GM21786 (cell line): ENCODE results near the gene PTGER4.

Experiments
- ATAC-seq: cut with Tn5 transposase; IDR thresholded peaks from one replicate; pipeline ENCODE4 v1.9.1; 2021; ENCODE audit not compliant: unreplicated experiment

PTGER4 gene

DNA sequence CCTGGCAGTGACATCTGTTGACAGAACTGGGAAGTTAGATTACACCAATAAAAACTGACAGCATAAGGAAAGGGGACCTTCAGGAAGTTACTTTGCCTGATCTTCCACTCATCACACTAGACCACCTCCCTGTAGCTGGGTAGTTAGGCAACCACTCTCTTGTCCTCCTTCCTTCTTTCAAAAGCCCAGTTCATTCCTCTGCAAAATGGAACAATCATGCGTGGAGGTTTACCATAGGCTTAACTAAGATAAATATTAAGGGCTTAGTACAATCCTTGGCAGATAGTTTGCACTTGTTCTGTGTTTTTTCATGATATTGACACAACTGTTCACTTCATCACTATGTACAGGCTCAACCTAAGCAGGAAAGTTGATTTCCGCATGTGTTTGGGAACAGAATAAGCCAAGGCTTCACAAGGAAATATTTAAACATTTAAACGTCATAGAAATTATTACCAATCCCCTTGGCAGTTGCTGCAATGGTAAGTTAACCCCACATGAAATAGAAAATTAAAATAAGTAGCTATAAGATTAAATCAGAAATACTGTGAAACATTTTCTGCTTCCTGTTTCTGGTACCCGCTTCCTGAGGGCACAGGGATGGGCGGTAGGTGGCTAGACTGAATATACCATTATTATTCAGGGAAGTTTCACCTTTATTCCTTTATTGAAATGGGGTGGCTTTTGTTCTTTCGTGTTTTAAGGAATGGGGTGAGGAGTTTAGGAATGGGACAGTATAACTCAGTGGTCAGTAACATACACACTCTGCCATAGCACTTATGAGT, 9.9 kb upstream of the PTGER4 start:
- no peak for ATAC-seq

DNA sequence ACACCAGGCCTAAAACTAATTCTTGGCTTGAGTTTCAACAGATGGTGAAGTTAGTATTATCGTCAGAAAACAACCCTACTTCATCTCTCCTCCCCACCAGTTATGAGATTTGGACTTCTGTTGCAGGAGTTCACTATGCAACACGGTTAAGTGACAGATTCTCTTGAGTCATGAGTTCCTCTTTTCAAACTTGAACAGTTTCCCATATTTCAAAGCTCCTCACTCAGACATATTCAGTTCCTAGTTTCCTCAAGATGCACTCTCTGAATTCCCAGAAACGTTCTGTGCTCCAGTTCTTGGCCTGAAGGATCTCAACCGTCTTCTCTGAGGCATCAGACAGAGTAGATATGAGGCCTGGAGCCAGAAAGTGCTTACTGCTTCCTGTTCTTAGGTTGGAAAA, 7.3 kb upstream of the PTGER4 start:
- no peak for ATAC-seq

DNA sequence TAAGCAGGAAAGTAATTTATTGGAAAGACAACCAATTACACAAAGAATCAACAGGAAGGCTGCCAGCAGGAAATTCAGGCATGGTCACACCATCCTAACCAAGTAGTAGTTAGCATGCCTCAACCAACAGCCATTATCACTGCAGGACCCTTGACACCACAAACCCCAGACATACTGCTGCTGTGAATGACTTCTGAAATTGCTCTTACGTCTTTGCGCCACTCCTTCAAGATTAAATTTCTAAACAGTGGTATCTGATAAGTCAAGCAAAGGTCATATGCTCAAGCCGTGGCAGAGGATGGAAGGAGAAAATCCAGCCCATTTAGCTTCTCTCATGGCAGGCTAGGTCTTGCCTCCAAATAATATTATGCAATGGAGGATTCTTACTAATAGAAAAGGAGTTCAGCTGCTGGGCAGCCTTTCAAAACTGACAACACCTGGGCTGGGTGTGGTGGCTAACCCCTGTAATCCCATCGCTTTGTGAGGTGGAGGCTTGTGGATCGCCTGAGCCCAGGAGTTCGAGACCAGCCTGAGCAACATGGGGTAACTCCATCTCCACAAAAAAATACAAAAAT, 5.0 kb upstream of the PTGER4 start:
- ATAC-seq = no peak

DNA sequence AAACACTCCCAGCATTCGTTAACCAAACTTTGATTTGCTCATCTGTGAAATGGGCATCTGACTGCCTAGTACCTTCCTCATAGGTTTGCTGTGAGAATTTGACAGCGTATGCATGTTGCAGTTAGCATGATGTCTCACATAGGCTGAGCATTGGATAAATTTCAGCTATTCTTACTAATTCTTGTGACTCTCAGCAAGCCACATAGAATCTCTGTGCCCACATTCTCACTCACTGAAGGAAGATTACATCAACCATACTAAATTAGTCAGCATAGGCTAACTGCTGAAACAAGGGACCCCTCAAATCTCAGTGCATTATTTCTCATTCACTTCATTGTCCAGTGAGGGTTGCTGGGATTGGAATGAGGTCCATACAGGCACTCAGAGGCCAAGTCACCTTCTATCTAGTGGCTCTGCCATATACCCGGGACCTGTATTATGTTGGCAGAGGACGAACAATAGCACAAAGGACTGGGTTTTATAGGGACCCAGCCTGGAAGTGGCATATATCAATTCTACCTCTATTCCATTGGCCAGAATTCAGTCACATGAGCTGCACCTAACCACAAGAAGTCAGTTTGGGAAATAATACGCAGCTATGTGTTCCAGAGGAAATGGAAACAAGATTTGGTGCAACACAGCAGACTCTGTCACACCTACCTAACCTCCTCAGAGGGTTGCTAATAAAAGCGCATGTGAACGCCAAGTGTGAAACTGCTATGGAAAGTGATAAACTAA, 4.2 kb upstream of the PTGER4 start:
- ATAC-seq = no peak

GRCh38 chr5:40676613-40677343, 2.9 kb upstream of the PTGER4 start:
- no peak for ATAC-seq

GRCh38 chr5:40677456-40677855, 2.3 kb upstream of the PTGER4 start:
- ATAC-seq = no peak

DNA sequence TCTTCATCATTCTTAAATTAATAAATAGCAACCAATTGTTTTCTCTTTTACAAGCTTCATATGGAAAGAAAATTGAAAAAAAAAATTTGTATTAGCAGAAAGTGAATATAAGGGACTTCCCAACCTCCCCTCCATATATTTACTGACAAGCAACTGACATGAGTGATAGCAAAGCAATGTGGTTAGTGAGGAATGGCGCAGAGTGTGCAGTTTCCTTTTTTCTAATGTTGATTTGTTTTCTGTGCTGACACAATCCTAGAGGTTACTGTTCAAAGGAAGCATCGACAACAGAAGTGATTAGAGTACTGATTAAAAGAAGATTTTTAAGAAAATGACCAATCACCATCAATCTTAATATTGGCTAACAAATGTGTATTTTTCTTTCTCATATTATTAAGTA, 1.7 kb upstream of the PTGER4 start:
- no peak for ATAC-seq

GRCh38 chr5:40678460-40679147, 1.1 kb upstream of the PTGER4 start:
- ATAC-seq = no peak

- ATAC-seq = peak; percentile 63
Measured at GRCh38 chr5:40679148-40679912, 385 bp upstream of the PTGER4 start.

GRCh38 chr5:40680741-40681362, 1.1 kb downstream of the PTGER4 start:
- no peak for ATAC-seq

DNA sequence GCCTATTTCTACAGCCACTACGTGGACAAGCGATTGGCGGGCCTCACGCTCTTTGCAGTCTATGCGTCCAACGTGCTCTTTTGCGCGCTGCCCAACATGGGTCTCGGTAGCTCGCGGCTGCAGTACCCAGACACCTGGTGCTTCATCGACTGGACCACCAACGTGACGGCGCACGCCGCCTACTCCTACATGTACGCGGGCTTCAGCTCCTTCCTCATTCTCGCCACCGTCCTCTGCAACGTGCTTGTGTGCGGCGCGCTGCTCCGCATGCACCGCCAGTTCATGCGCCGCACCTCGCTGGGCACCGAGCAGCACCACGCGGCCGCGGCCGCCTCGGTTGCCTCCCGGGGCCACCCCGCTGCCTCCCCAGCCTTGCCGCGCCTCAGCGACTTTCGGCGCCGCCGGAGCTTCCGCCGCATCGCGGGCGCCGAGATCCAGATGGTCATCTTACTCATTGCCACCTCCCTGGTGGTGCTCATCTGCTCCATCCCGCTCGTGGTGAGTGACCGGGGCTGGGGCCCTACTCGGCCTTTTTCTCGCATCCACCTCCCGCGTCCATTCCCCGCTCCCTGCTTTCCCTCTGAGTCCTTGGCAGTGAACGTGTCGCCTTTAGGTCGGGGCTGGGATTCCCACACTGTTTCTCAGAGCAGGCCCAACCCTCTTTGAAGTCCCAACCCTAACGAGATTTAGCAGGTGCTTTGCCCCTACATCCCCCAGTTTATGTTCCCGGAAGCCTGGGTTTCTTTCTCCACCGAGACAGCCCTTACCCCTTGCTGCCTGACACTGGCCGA, 1.8 kb downstream of the PTGER4 start:
- peak; percentile 25 for ATAC-seq

DNA sequence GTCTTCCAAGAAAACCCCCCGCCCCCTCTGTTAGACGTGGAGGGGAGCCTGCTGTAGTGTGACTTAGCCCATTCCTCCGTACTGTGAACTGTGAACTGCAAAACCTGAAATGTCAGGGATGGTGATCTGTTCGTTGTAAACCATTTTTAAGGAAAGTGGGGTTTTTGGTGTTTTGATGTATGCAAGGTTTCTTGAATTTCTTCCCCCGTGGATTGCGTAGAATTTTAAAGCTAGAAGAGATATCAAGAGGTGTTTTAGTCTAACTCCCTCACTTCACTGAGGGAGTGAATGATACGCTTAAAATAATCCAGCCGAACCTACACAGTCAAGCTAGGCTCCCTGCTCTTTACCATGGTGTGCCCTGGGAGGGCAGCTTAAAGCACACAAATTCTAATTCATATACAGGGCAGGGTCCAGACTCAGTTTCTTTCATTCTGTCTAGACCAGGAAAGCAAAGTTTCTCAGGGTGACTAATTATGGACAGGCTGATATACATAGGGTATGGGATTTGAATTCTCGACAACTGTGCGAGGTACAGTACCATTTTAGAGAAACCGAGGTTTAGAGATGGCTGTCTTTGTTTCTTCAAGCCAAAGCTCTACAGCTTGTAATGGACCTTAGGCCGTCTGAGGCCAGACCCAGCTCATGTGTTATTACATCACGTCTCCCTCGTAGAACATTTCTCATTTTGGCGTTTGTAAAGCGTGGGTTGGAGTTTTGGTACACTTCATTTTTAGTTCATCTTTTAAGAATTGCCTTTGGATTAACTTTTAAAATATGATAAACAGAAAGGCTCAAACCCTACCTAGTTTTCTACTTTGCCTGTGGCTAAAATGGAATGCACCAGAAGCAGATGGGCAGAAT, 2.7 kb downstream of the PTGER4 start:
- no peak for ATAC-seq

GRCh38 chr5:40683305-40683704, 3.6 kb downstream of the PTGER4 start:
- ATAC-seq = no peak

GRCh38 chr5:40685193-40685592, 5.5 kb downstream of the PTGER4 start:
- no peak for ATAC-seq

DNA sequence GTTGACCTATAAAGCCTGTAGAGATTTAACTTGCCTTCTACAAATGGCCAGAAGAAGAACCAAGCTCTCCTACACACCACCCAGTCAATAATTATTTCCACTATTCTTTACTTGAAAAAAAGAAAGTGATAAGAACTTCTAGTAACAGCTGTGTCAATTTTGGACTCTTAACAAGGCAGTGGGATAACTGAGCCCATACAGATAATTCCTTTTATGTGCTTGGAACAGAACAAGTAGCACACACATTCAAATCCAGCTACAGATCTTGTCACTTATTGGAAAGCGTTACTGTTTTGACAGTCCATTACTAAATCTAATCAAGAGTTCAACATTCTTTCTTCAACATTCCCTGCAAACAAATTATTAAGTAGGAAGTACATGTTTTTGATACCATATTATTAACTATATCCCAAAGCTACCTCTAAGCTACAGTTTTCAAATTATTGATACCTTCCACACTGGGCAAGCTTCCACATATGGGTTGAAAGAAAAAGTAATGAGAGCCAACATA, 6.3 kb downstream of the PTGER4 start:
- ATAC-seq = no peak

GRCh38 chr5:40687321-40687720, 7.6 kb downstream of the PTGER4 start:
- no peak for ATAC-seq

DNA sequence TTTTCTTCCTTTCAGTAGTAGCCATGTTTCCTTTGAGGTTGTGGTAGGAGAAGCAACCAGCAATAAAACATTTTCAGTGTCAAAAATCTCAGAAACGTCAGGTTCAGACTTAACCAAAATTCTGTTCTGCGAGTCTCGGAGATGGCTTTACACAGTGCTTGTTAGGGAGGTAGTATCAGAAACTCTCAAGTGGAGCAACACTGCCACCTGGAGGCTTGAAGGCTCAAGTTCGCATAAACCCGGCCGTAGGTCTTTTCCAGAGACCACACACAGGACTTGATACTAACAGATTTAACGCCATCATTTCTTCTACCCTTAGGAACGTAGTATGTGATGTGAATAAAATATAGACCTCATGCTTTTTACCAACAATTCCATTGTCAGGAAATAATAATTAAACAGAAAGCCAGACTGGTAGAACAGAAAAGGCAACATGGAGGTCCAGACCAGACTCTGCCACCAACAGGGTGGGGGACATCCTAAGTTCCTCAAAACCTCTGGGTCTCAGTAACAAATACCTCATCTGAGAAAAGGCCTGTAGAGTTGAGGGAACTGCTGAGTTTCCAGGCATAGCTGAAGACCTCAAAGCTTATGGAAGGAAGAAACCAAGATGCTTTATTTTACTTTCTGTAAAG, 8.5 kb downstream of the PTGER4 start:
- peak; percentile 81 for ATAC-seq
